Measurements from ENCODE around the gene RPS19BP1. TPM values are rescaled to one million over a fixed set of nuclear protein-coding genes. Genes with fewer than 3 reads are reported as not detected.

Gene RPS19BP1
- polyA plus RNA-seq, 1 experiment = 66.7 TPM

DNA sequence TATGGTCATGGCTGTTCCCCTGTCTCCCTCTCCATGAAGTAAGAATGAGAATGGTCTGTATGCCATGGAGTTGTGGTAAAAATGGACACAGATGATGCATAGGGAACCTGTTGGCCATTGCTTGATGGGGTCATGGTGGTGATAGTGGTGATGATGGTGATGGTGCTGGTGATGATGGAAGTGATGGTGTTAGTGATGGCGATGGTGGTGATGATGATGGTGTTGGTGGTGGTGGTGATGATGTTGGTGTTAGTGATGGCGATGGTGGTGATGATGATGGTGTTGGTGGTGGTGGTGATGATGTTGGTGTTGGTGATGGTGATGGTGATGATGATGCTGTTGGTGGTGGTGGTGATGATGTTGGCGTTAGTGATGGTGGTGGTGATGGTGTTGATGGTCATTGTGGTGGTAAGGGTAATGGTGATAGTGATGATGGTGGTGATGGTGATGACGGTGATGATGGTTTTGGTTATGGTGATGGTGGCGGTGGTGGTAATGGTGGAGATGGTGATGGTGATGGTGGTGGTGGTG, 32.9 kb upstream of the RPS19BP1 start:
- DNase-seq (ENCODE audit: low read depth) = no peak
- H3K36me3 ChIP-seq (ENCODE audit: control insufficient read depth, insufficient read depth, low read length) = no peaks in the 10 kb centered on the region
- TF ChIP-seq, protein P1, sequence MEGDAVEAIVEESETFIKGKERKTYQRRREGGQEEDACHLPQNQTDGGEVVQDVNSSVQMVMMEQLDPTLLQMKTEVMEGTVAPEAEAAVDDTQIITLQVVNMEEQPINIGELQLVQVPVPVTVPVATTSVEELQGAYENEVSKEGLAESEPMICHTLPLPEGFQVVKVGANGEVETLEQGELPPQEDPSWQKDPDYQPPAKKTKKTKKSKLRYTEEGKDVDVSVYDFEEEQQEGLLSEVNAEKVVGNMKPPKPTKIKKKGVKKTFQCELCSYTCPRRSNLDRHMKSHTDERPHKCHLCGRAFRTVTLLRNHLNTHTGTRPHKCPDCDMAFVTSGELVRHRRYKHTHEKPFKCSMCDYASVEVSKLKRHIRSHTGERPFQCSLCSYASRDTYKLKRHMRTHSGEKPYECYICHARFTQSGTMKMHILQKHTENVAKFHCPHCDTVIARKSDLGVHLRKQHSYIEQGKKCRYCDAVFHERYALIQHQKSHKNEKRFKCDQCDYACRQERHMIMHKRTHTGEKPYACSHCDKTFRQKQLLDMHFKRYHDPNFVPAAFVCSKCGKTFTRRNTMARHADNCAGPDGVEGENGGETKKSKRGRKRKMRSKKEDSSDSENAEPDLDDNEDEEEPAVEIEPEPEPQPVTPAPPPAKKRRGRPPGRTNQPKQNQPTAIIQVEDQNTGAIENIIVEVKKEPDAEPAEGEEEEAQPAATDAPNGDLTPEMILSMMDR (IDR thresholded peaks at IDR 0.05; ENCODE audit: insufficient read depth, low read depth, low read length) = no peak
- no peak overlapping the region for H3K4me3 ChIP-seq (ENCODE audit: low read depth, low read length)
- peaks cover 7% of the 10 kb centered on the region; the same call in 1 of the 2 replicates for H3K27me3 ChIP-seq (ENCODE audit: control insufficient read depth, insufficient read depth, low read length)
- ChIA-PET CTCF (interaction anchor here (0.8 to 0.9 kb wide), 2 partner anchors 31 to 242 kb away, joined by 3 read pairs; no protein-coding TSS in a partner anchor), POLR2A (no interaction called here)

DNA sequence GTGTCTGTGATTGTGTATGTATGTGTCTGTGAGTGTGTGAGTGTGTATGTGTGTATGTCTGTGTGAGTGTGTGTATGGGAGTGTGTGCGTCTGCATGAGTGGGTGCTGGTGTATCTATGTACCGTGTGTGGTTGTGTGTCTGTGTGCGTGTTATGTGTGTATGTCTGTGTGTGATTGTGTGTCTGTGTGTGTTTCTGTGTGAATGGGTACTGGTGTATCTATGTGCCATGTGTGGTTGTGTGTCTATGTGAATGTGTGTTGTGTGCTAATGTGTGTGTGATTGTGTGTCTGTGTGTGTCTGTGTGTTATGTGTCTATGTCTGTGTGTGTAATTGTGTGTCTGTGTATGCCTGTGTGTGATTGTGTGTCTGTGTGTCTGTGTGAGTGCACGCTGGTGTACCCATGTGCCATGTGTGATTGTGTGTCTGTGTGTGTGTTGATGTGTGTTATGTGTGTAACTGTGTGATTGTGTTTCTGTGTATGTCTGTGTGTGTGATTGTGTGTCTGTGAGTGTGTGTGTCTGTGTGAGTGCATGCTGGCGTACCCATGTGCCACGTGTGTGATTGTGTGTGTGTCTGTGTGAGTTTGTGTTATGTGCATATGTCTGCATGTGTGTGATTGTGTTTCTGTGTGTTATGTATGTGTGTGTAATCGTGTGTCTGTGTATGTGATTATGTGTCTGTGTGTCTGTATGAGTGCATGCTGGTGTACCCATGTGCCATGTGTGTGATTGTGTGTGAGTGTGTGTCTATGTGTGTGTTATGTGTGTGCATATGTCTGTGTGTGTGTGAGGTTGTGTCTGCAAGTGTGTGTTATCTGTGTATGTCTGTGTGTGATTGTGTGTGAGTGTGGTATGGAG, 31.3 kb upstream of the RPS19BP1 start:
- TF ChIP-seq, protein P1 (IDR thresholded peaks at IDR 0.05; ENCODE audit: insufficient read depth, low read depth, low read length) = no peak
- Histone ChIP-seq H3K4me3 (ENCODE audit: low read depth, low read length) (no peak overlapping the region), H3K27me3 (ENCODE audit: control insufficient read depth, insufficient read depth, low read length) (peaks cover 13% of the 10 kb centered on the region), H3K36me3 (ENCODE audit: control insufficient read depth, insufficient read depth, low read length) (no peaks in the 10 kb centered on the region)
- ChIA-PET CTCF (no interaction called here), POLR2A (no interaction called here)
- DNase-seq (ENCODE audit: low read depth) = no peak

DNA sequence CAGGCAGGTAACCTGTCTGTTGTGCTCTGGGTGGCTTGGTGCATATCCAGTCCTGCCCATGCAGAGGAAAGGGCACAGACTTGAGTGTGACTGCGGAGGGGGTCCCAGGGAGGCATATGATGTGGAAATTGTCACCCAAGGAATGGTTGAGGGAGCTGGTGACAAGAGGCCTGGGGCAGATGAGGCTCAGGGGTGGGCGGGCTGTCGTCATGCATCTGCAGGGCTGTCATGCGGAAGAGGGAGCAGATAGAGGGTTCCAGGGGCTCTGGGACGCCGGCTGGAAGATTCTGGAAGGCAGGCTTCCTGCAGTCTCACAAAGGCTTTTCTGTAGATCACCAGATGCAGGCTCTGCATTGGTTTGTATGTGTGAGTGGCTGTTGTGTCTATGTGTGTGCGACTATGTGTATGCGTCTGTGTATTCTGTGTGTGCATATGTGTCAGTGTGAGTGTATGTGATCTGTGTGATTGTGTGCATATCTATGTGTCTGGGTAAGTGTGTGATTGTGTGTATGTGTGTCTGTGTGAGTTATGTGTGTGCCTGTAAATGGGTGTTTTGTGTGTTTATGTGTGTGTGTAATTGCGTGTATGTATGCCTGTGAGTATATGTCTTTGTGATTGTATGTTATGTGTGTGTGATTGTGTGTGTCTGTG, 30.4 kb upstream of the RPS19BP1 start:
- TF ChIP-seq, protein P1 (IDR thresholded peaks at IDR 0.05; ENCODE audit: insufficient read depth, low read depth, low read length) = no peak
- DNase-seq (ENCODE audit: low read depth) = no peak
- ChIA-PET CTCF (interaction anchor here (0.9 to 1.5 kb wide), 2 partner anchors 459 to 462 kb away, joined by 3 to 7 read pairs; no protein-coding TSS in a partner anchor), POLR2A (no interaction called here)
- no peak overlapping the region for H3K4me3 ChIP-seq (ENCODE audit: low read depth, low read length)
- H3K36me3 ChIP-seq (ENCODE audit: control insufficient read depth, insufficient read depth, low read length) = no peaks in the 10 kb centered on the region
- H3K27me3 ChIP-seq (ENCODE audit: control insufficient read depth, insufficient read depth, low read length) = peaks cover 19% of the 10 kb centered on the region

DNA sequence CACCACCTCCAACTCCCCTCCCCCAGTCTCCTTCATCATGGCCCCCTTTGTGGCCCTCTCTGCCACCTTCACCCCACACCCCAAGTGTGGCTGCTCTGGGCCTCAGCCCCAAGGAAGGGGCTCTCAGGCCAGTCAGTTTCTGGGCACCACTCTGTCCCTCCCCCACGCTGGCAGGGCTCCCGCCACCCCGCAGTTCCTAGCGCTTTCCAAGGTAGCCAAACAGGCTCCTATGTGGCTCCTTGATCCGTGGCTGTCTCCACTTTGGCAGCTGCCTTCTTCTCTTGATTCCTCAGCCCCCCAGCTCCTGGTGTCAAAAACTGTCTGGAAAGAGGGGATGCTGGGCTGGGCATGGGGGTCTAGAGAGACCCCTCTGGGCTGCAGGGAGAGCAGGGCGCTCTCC, 27.6 kb upstream of the RPS19BP1 start:
- ChIA-PET CTCF (interaction anchor here (1.3 to 2.9 kb wide), 3 partner anchors 9 to 465 kb away, joined by 5 to 14 read pairs (median 6); no protein-coding TSS in a partner anchor), POLR2A (no interaction called here)
- TF ChIP-seq, protein P1 (IDR thresholded peaks at IDR 0.05; ENCODE audit: insufficient read depth, low read depth, low read length) = no peak
- DNase-seq (ENCODE audit: low read depth) = no peak
- Histone ChIP-seq H3K27me3 (ENCODE audit: control insufficient read depth, insufficient read depth, low read length) (peaks cover 40% of the 10 kb centered on the region), H3K36me3 (ENCODE audit: control insufficient read depth, insufficient read depth, low read length) (no peaks in the 10 kb centered on the region), H3K4me3 (ENCODE audit: low read depth, low read length) (no peak overlapping the region)

Measured in BJ (cell line).